KMS-11 (cell line): Measurements from ENCODE around the gene SACM1L.
A peak's percentile ranks its signal among the peaks of the same experiment; 100 is the strongest.

Source experiments
- H2AFZ ChIP-seq: fragments of 200-600 bp; sonication (generic); 2 replicates; pipeline ENCODE4 v1.6.1; 2016; ENCODE audit warnings: antibody characterized with exemption, mixed run types, low read depth
- H3K27ac ChIP-seq: fragments of 200-600 bp; sonication (generic); 2 replicates; pipeline ENCODE4 v1.6.1; 2016; ENCODE audit warnings: mild to moderate bottlenecking, mixed run types
- H3K27me3 ChIP-seq: fragments of 200-600 bp; sonication (generic); 2 replicates; pipeline ENCODE4 v1.6.1; 2017; ENCODE audit warnings: mild to moderate bottlenecking, low read depth, mixed run types, moderate library complexity; ENCODE audit not compliant: insufficient read depth
- H3K36me3 ChIP-seq: fragments of 200-600 bp; sonication (generic); 2 replicates; pipeline ENCODE4 v1.6.1; 2017; ENCODE audit warnings: mild to moderate bottlenecking, mixed run types; ENCODE audit not compliant: insufficient read depth
- H3K4me1 ChIP-seq: fragments of 200-600 bp; sonication (generic); 2 replicates; pipeline ENCODE4 v1.6.1; 2016; ENCODE audit warnings: mild to moderate bottlenecking, low read depth, mixed run types; ENCODE audit not compliant: poor library complexity, severe bottlenecking
- H3K4me2 ChIP-seq: fragments of 200-600 bp; sonication (generic); 2 replicates; pipeline ENCODE4 v1.7.0; 2016; ENCODE audit warnings: mild to moderate bottlenecking, mixed run types
- H3K4me3 ChIP-seq: fragments of 200-600 bp; sonication (generic); IDR thresholded peaks from 2 replicates; pipeline ENCODE4 v1.6.1; 2017; ENCODE audit warnings: low read depth, low read length, mixed read lengths; ENCODE audit not compliant: insufficient read depth
- H3K79me2 ChIP-seq: fragments of 200-600 bp; sonication (generic); 2 replicates; pipeline ENCODE4 v1.6.1; 2016; ENCODE audit warnings: low read depth, mixed run types; ENCODE audit not compliant: insufficient read depth
- H3K9ac ChIP-seq: fragments of 200-600 bp; sonication (generic); 2 replicates; pipeline ENCODE4 v1.6.1; 2016; ENCODE audit warnings: mild to moderate bottlenecking, mixed run types
- H4K20me1 ChIP-seq: fragments of 200-600 bp; sonication (generic); 2 replicates; pipeline ENCODE4 v1.6.1; 2016; ENCODE audit warnings: mild to moderate bottlenecking, mixed run types; ENCODE audit not compliant: insufficient read depth
- TF ChIP-seq, protein P1 (sequence below): fragments of 200-600 bp; sonication (generic); conservative IDR thresholded peaks from 2 replicates; pipeline ENCODE4 v1.6.1; 2017; ENCODE audit warnings: low read depth, mild to moderate bottlenecking, antibody characterized with exemption, low read length, moderate library complexity, mixed read lengths

The SACM1L gene

DNA sequence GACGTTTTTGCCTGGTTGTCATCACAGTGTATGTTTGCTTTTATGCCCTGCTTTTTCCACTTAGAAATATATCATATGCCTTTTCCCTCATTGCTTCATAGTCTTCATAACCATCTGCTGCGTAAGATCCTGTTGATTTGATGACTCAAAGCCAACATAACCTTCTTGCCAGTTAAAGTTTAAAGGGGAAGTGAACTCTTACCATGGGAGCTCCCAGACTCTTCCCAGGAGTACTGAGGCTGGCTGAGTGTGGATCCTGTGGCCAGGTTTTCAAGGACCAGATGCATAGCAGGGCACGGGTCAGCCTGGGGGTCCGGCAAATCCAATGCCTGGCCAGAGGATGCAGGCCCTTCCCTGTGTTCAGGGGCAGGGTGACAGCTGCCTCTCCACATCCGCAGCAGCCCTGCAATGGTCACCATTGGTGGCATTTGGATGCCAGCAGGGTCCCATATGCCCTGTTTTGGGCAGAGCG is 42.0 kb upstream of the SACM1L start:
- H4K20me1 ChIP-seq, result peaks cover 8% of the 10 kb centered on the region; the same call in 1 of the 2 replicates
- no peak overlapping the region for H3K4me3 ChIP-seq
- H3K27ac ChIP-seq, result no peak overlapping the region
- H3K4me1 ChIP-seq, result peaks cover 9% of the 10 kb centered on the region
- no peaks in the 10 kb centered on the region for H3K27me3 ChIP-seq
- no peak overlapping the region for H2AFZ ChIP-seq
- H3K9ac ChIP-seq, result no peak overlapping the region
- H3K79me2 ChIP-seq, result peaks cover 66% of the 10 kb centered on the region
- H3K4me2 ChIP-seq, result no peak overlapping the region
- no peaks in the 10 kb centered on the region for H3K36me3 ChIP-seq
- TF ChIP-seq, protein P1, sequence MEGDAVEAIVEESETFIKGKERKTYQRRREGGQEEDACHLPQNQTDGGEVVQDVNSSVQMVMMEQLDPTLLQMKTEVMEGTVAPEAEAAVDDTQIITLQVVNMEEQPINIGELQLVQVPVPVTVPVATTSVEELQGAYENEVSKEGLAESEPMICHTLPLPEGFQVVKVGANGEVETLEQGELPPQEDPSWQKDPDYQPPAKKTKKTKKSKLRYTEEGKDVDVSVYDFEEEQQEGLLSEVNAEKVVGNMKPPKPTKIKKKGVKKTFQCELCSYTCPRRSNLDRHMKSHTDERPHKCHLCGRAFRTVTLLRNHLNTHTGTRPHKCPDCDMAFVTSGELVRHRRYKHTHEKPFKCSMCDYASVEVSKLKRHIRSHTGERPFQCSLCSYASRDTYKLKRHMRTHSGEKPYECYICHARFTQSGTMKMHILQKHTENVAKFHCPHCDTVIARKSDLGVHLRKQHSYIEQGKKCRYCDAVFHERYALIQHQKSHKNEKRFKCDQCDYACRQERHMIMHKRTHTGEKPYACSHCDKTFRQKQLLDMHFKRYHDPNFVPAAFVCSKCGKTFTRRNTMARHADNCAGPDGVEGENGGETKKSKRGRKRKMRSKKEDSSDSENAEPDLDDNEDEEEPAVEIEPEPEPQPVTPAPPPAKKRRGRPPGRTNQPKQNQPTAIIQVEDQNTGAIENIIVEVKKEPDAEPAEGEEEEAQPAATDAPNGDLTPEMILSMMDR, result no peak

DNA sequence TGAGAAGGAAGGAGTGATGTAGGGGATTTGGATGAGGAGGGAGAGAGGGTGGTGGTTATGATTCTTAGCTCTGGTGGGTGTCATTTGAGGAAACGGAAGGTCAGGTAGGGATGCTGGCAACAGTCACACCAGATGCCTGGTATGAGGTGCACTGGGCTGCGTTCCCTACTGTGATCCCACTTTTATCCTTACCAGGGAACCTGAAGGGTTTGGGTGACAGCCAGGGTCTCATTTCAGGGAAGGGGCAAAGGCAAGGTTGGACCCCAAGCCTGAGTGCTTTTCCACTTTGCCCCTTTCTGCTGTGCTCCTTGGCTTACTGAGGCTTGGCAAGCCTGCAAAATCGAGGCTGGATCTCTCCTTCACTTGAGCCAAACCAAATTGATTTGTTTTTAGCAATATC is 36.0 kb upstream of the SACM1L start:
- H3K4me2 ChIP-seq, result 0 out of 2 replicates have a peak overlapping the region, but pooled peaks have one; percentile 29
- peaks cover 70% of the 10 kb centered on the region for H3K79me2 ChIP-seq
- H4K20me1 ChIP-seq, result no peaks in the 10 kb centered on the region; the same call in 1 of the 2 replicates
- no peaks in the 10 kb centered on the region for H3K36me3 ChIP-seq
- no peak overlapping the region for H2AFZ ChIP-seq
- no peak overlapping the region for H3K9ac ChIP-seq
- no peaks in the 10 kb centered on the region for H3K27me3 ChIP-seq
- no peak overlapping the region for H3K4me3 ChIP-seq
- TF ChIP-seq, protein P1, result no peak
- peaks cover 70% of the 10 kb centered on the region for H3K4me1 ChIP-seq
- peak overlapping the region; percentile 75; the same call in 1 of the 2 replicates for H3K27ac ChIP-seq

DNA sequence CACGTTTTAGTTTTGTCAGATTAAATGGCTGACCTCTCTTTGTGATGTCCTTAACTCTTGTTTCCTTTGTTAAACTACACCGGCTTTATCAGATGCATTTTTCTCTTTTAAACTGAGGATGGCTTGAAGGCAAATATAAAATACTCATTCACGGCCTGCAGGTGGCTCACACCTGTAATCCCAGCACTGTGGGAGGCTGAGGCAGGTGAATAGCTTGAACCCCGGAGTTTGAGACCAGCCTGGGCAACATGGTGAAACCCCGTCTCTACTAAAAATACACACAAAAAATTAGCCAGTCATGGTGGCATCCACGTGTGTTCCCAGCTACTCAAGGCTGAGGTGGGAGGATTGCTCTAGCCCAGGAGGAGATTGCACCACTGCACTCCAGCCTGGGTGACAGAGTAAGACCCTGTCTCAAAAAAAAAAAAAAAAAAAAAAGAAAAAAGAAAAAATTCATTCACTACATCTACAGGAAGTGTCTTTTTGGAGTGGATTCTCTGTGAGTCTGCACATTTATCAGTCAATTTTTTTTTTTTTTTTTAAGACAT is 34.7 kb upstream of the SACM1L start:
- Histone ChIP-seq H3K79me2 (peaks cover 70% of the 10 kb centered on the region), H3K36me3 (no peaks in the 10 kb centered on the region), H3K4me3 (no peak overlapping the region), H3K4me2 (peak overlapping the region; percentile 26; the same call in 1 of the 2 replicates), H3K9ac (peak overlapping the region; percentile 15; the same call in 1 of the 2 replicates), H3K27ac (peak overlapping the region; percentile 75), H4K20me1 (no peaks in the 10 kb centered on the region; the same call in 1 of the 2 replicates), H2AFZ (no peak overlapping the region), H3K4me1 (peaks cover 82% of the 10 kb centered on the region), H3K27me3 (no peaks in the 10 kb centered on the region)
- TF ChIP-seq, protein P1, result no peak; the same call in 1 of the 2 replicates

DNA sequence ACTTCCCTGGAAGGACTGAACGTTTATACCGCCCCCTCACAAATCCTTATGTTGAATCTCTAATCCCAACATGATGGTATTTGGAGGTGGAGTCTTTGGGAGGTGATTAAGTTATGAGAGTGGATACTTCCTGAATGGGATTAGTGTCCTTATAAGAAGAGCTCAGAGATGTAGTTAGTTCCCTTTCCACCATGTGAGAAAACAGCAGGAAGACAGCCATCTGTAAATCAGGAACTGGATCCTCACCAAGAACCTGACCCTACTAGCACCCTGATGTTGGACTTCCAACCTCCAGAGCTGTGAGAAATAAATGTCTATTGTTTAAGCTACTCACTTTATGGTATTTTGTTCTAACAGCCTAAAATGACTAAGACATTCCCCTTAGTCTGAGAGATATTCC is 33.3 kb upstream of the SACM1L start:
- H3K4me2 ChIP-seq, result no peak overlapping the region; the same call in 1 of the 2 replicates
- no peaks in the 10 kb centered on the region; the same call in 1 of the 2 replicates for H4K20me1 ChIP-seq
- no peak overlapping the region for H3K9ac ChIP-seq
- H3K4me3 ChIP-seq, result no peak overlapping the region
- H3K4me1 ChIP-seq, result peaks cover 83% of the 10 kb centered on the region
- no peaks in the 10 kb centered on the region for H3K36me3 ChIP-seq
- peaks cover 75% of the 10 kb centered on the region for H3K79me2 ChIP-seq
- H3K27me3 ChIP-seq, result no peaks in the 10 kb centered on the region
- no peak overlapping the region for H2AFZ ChIP-seq
- TF ChIP-seq, protein P1, result no peak
- peak overlapping the region; percentile 75; the same call in 1 of the 2 replicates for H3K27ac ChIP-seq
